GM12878 (cell line): ENCODE data around the gene MPHOSPH6. TPM values are rescaled to one million over a fixed set of nuclear protein-coding genes. Genes with fewer than 3 reads are reported as not detected.

Source experiments
- ATAC-seq: fragments of 200-7000 bp; cut with Tn5 transposase; 3 replicates; pipeline ENCODE4 v1.9.1; 2020; ENCODE audit warnings: mild to moderate bottlenecking, moderate library complexity
- BruUV-seq: library from RNA; stranded (reverse); fragments of 400-500 nt; replicated peaks from 2 replicates; lab custom pipeline; 2021; lab: Mats Ljungman, UMichigan
- CTCF ChIA-PET: fragments of 300-600 bp; sonication (Branson Sonifier 250); formaldehyde crosslinking; extraction: SDS; loops from one replicate; lab custom pipeline; 2021; ENCODE audit warnings: inconsistent platforms; lab: Yijun Ruan, JAX
- POLR2A ChIA-PET: fragments of 350-600 bp; formaldehyde crosslinking; extraction: SDS; loops from one replicate; lab custom pipeline; 2021; ENCODE audit warnings: inconsistent platforms; lab: Charles Lee
- RAD21 ChIA-PET: fragments of 300-600 bp; sonication (Branson Sonifier 250); formaldehyde crosslinking; loops from one replicate; lab custom pipeline; 2023; ENCODE audit warnings: antibody characterized with exemption; ENCODE audit not compliant: unreplicated experiment; lab: Charles Lee
- SMC1A ChIA-PET: fragments of 300-600 bp; sonication (Branson Sonifier 250); formaldehyde crosslinking; loops from one replicate; lab custom pipeline; 2023; ENCODE audit not compliant: unreplicated experiment, uncharacterized antibody; lab: Charles Lee
- DNase-seq: peaks from one replicate; pipeline ENCODE4 v3.0.0-alpha.2; 2011; ENCODE audit warnings: low read depth, low spot score
- FAIRE-seq: peaks from 3 replicates; lab custom pipeline; 2011; peaks lifted over from hg19 to GRCh38; lab: Jason Lieb, UNC
- H2AFZ ChIP-seq: 2 replicates; pipeline ENCODE4 v1.6.0; 2011; ENCODE audit warnings: low read depth, low read length, control low read depth; ENCODE audit not compliant: control insufficient read depth
- H3K27ac ChIP-seq: 2 replicates; pipeline ENCODE4 v1.5.1; 2011; ENCODE audit warnings: control low read depth; ENCODE audit not compliant: control insufficient read depth, insufficient read depth
- H3K27me3 ChIP-seq, 2 experiments: replicated peaks in 1 of 2; 2 replicates each; pipeline versions ENCODE4 v1.6.0 to v1.6.1; 2011; ENCODE audit warnings: low read length in 1 of 2; ENCODE audit not compliant: control insufficient read depth in 2 of 2, insufficient read depth in 2 of 2
- H3K36me3 ChIP-seq, 2 experiments: 2 replicates each; pipeline ENCODE4 v1.5.1; 2011; ENCODE audit warnings: low read length in 1 of 2; ENCODE audit not compliant: control insufficient read depth in 2 of 2, insufficient read depth in 2 of 2
- H3K4me1 ChIP-seq: 2 replicates; pipeline ENCODE4 v1.6.1; 2011; ENCODE audit warnings: mild to moderate bottlenecking, low read length, moderate library complexity, mixed read lengths; ENCODE audit not compliant: control insufficient read depth, insufficient read depth
- H3K4me2 ChIP-seq: 2 replicates; pipeline ENCODE4 v1.6.0; 2011; ENCODE audit warnings: control low read depth; ENCODE audit not compliant: control insufficient read depth, insufficient read depth
- H3K4me3 ChIP-seq: fragments of 200-600 bp; sonication (generic); 2 replicates; pipeline ENCODE4 v1.5.1; 2016
- H3K79me2 ChIP-seq: 2 replicates; pipeline ENCODE4 v1.6.0; 2011; ENCODE audit warnings: low read length; ENCODE audit not compliant: control insufficient read depth, insufficient read depth
- H3K9ac ChIP-seq: 2 replicates; pipeline ENCODE4 v1.8.0; 2011; ENCODE audit warnings: low read length, control low read depth, mixed read lengths; ENCODE audit not compliant: control insufficient read depth, insufficient read depth
- H3K9me3 ChIP-seq: replicated peaks from 3 replicates; pipeline ENCODE4 v1.5.1; 2011; ENCODE audit warnings: mild to moderate bottlenecking, low read length; ENCODE audit not compliant: control insufficient read depth, insufficient read depth
- H4K20me1 ChIP-seq: 2 replicates; pipeline ENCODE4 v1.6.0; 2011; ENCODE audit not compliant: control insufficient read depth, insufficient read depth
- CHD1 ChIP-seq: IDR thresholded peaks from 2 replicates; pipeline ENCODE4 v1.6.1; 2012; ENCODE audit warnings: low read depth, low read length, improper control_type of control experiment
- CHD2 ChIP-seq: IDR thresholded peaks from 2 replicates; pipeline ENCODE4 v1.6.1; 2011; ENCODE audit warnings: low read depth, low read length, improper control_type of control experiment, borderline replicate concordance
- EED ChIP-seq: sonication (generic); IDR thresholded peaks from 2 replicates; pipeline ENCODE4 v1.6.1; 2016; ENCODE audit warnings: antibody characterized with exemption, low read depth
- MXI1 ChIP-seq: fragments of 150-350 bp; IDR thresholded peaks from 2 replicates; pipeline ENCODE4 v1.6.1; 2011; ENCODE audit warnings: low read depth, mild to moderate bottlenecking, inconsistent platforms, low read length, improper control_type of control experiment
- SMAD5 ChIP-seq: IDR thresholded peaks from 2 replicates; pipeline ENCODE4 v1.6.1; 2016; ENCODE audit warnings: antibody characterized with exemption, low read depth
- ZNF274 ChIP-seq: IDR thresholded peaks from one replicate; pipeline ENCODE4 v1.8.0; 2011; ENCODE audit not compliant: insufficient read length, insufficient read depth
- WGBS: methylation state at CpG from one replicate; pipeline ENCODE4 v1.1.6; 2016; ENCODE audit warnings: low lambda C conversion rate; ENCODE audit not compliant: insufficient replicate concordance, insufficient coverage; ENCODE audit errors: missing lambda C conversion rate; 5-methylcytosine and 5-hydroxymethylcytosine counted together
- in situ Hi-C: fragments of 300-500 bp; cut with MboI; formaldehyde crosslinking; loops from 9 replicates; pipeline ENCODE4 v1.14.3; 2018; ENCODE audit warnings: mixed read lengths
- intact Hi-C: fragments of 100-400 bp; cut with micrococcal nuclease; formaldehyde crosslinking; loops from one replicate; pipeline ENCODE4 v1.14.2; 2022; ENCODE audit not compliant: unreplicated experiment
- polyA plus RNA-seq, 11 experiments: library from polyadenylated mRNA; depleted of rRNA in 4 of 11; unstranded in 6 of 11; stranded (reverse) in 5 of 11; fragments of >200 nt; fragmentation: Nextera tagmentation in 4 of 11; fragmentation: Illumina TruSeq in 1 of 11; extraction: Ambion mirVana in 4 of 11; extraction: Trizol in 1 of 11; gene quantifications; 1 replicate in 1 of 11; 2 replicates in 10 of 11; pipeline versions ENCODE4 v1.2.1 to v1.2.3, GENCODE V29; 2011 to 2016; ENCODE audit warnings: inconsistent platforms in 2 of 11, missing spikeins in 2 of 11, low read depth in 1 of 11
- total RNA-seq, 4 experiments: library from RNA; depleted of rRNA in 3 of 4; stranded (reverse); fragments of >200 nt in 3 of 4; fragmentation: Illumina TruSeq in 1 of 4; extraction: Trizol in 1 of 4; gene quantifications; 2 replicates each; pipeline versions ENCODE4 v1.2.1 to v1.2.3, GENCODE V29; 2013 to 2021
- TF ChIP-seq, protein P1 (sequence below): fragments of 450-650 bp; IDR thresholded peaks from 2 replicates; pipeline ENCODE4 v1.6.1; 2018; ENCODE audit warnings: mild to moderate bottlenecking, low read depth, moderate library complexity; ENCODE audit not compliant: partially characterized antibody
- TF ChIP-seq, protein P2 (sequence below): fragments of 450-650 bp; IDR thresholded peaks from 2 replicates; pipeline ENCODE4 v1.6.1; 2016; ENCODE audit warnings: mild to moderate bottlenecking

The MPHOSPH6 gene
- total and polyA plus RNA-seq, 10 of the 15 experiments (the other 5 are each of a cell fraction or from before 2014, with no cell fraction given) = 8.9 to 39.6 (median 19.8) TPM

DNA sequence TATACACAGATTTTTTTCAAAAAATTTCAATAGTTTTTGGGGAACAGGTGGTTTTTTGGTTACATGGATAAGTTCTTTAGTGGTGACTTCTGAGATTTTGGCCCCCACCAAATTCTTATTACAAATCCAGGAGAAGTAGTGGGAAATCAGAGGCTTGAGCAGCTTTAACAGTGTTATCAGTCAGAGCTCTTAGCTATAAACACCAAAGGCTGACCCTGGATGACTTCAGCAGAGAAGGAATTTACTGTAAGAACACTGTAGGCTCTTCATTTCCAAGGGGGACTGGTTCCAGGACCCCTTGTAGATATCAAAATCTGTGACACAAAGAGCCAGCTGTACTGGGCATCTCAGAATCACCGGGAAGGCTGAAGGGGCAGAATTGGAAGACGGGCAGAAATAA is 17.8 kb downstream of the MPHOSPH6 start:
- ChIA-PET POLR2A (no interaction called here), CTCF (no interaction called here), RAD21 (interaction anchor here (0.6 kb wide), 1 partner anchor 241 kb away, joined by 4 read pairs; no protein-coding TSS in a partner anchor), SMC1A (interaction anchor here (0.6 kb wide), 2 partner anchors 114 to 380 kb away, joined by 3 read pairs; no protein-coding TSS in a partner anchor)
- DNase-seq (no peak), FAIRE-seq (no peak), ATAC-seq (no peak)
- Histone ChIP-seq H2AFZ (no peak overlapping the region), H4K20me1 (no peaks in the 10 kb centered on the region), H3K4me1 (no peaks in the 10 kb centered on the region), H3K79me2 (no peaks in the 10 kb centered on the region), H3K9me3 (no peaks in the 10 kb centered on the region), H3K9ac (no peak overlapping the region), H3K4me3 (no peak overlapping the region), H3K4me2 (no peak overlapping the region), H3K36me3 (no peaks in the 10 kb centered on the region), H3K27me3 (no peaks in the 10 kb centered on the region), H3K27ac (no peak overlapping the region)
- WGBS = 100% methylated on average over 2 of the region's 2 CpGs
- in situ Hi-C loops = no loop called here
- no TSS peak for BruUV-seq
- TF ChIP-seq CHD2 = no peak
- TF ChIP-seq EED = no peak
- no peak for TF ChIP-seq CHD1
- TF ChIP-seq, protein P1, sequence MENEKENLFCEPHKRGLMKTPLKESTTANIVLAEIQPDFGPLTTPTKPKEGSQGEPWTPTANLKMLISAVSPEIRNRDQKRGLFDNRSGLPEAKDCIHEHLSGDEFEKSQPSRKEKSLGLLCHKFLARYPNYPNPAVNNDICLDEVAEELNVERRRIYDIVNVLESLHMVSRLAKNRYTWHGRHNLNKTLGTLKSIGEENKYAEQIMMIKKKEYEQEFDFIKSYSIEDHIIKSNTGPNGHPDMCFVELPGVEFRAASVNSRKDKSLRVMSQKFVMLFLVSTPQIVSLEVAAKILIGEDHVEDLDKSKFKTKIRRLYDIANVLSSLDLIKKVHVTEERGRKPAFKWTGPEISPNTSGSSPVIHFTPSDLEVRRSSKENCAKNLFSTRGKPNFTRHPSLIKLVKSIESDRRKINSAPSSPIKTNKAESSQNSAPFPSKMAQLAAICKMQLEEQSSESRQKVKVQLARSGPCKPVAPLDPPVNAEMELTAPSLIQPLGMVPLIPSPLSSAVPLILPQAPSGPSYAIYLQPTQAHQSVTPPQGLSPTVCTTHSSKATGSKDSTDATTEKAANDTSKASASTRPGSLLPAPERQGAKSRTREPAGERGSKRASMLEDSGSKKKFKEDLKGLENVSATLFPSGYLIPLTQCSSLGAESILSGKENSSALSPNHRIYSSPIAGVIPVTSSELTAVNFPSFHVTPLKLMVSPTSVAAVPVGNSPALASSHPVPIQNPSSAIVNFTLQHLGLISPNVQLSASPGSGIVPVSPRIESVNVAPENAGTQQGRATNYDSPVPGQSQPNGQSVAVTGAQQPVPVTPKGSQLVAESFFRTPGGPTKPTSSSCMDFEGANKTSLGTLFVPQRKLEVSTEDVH = no peak
- TF ChIP-seq, protein P2, sequence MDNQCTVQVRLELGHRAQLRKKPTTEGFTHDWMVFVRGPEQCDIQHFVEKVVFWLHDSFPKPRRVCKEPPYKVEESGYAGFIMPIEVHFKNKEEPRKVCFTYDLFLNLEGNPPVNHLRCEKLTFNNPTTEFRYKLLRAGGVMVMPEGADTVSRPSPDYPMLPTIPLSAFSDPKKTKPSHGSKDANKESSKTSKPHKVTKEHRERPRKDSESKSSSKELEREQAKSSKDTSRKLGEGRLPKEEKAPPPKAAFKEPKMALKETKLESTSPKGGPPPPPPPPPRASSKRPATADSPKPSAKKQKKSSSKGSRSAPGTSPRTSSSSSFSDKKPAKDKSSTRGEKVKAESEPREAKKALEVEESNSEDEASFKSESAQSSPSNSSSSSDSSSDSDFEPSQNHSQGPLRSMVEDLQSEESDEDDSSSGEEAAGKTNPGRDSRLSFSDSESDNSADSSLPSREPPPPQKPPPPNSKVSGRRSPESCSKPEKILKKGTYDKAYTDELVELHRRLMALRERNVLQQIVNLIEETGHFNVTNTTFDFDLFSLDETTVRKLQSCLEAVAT = no peak
- no peak for TF ChIP-seq SMAD5
- no peak for TF ChIP-seq MXI1
- no peak for TF ChIP-seq ZNF274
- intact Hi-C loops = no loop called here
